Measurements from ENCODE around the gene AIP.

AIP gene

GRCh38 chr11:67514116-67514515, 31.3 kb downstream of the AIP start:
- Histone ChIP-seq H3K36me3 (ENCODE audit: control insufficient read depth, insufficient read depth, low read length) (no peaks in the 10 kb centered on the region), H3K4me2 (ENCODE audit: low read length) (no peak overlapping the region), H2AFZ (no peak overlapping the region), H3K9ac (no peak overlapping the region), H3K27ac (no peak overlapping the region), H3K4me3 (ENCODE audit: low read depth, low read length) (no peak overlapping the region), H3K4me1 (no peaks in the 10 kb centered on the region), H3K27me3 (ENCODE audit: control insufficient read depth, insufficient read depth, low read length) (no peaks in the 10 kb centered on the region), H3K79me2 (no peaks in the 10 kb centered on the region), H3K9me3 (ENCODE audit: control insufficient read depth, low read length) (no peaks in the 10 kb centered on the region)
- TF ChIP-seq CTCF (IDR thresholded peaks at IDR 0.05): no peak

- Histone ChIP-seq H3K79me2 (no peaks in the 10 kb centered on the region), H2AFZ (no peak overlapping the region), H3K36me3 (ENCODE audit: control insufficient read depth, insufficient read depth, low read length) (no peaks in the 10 kb centered on the region), H3K4me3 (ENCODE audit: low read depth, low read length) (no peak overlapping the region), H3K27ac (no peak overlapping the region), H3K9me3 (ENCODE audit: control insufficient read depth, low read length) (no peaks in the 10 kb centered on the region), H3K27me3 (ENCODE audit: control insufficient read depth, insufficient read depth, low read length) (no peaks in the 10 kb centered on the region), H3K4me2 (ENCODE audit: low read length) (no peak overlapping the region), H3K9ac (no peak overlapping the region), H3K4me1 (no peaks in the 10 kb centered on the region)
- no peak for TF ChIP-seq CTCF (IDR thresholded peaks at IDR 0.05)
These were observed 34.0 kb downstream of the AIP start for GRCh38 chr11:67516806-67517205.

DNA sequence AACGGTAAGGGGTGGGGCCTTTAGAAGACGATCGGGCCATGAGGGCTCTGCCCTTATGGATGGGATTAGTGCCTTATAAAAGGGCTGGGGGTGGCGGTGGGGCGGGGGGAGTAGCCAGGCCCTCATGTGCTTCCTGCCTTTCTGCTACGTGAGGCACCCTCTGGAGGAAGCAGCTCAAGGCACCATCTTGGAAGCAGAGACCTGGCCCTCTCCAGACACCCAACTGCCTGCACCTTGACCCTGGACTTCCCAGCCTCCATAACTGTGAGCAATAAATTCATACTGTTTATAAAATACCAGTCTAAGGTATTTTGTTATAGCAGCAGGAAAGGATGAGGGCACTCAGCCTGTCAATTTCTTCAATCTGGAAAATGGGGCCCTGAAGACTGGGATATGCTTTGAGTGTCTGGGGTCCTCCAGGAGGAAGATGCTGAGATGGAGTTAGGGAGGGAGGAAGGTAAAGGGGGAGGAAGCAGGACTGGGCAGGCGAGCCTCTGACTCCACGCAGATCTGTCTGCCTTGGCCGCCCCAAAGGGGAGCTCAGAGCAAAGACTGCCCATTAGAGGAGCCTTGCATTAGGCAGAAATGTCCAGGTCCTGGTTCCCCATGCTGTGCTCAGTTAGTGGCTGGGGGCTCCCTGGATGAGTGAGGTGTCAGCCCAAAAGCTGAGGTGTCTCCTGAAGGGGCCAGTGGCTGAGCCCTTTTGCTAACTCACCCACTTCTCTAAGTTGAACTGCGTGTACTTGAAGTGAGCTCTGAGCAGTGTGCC, 35.1 kb downstream of the AIP start:
- no peaks in the 10 kb centered on the region for H3K27me3 ChIP-seq (ENCODE audit: control insufficient read depth, insufficient read depth, low read length)
- H3K36me3 ChIP-seq (ENCODE audit: control insufficient read depth, insufficient read depth, low read length): no peaks in the 10 kb centered on the region
- H3K79me2 ChIP-seq: no peaks in the 10 kb centered on the region
- H3K27ac ChIP-seq: no peak overlapping the region
- no peak overlapping the region for H3K4me3 ChIP-seq (ENCODE audit: low read depth, low read length)
- no peak overlapping the region for H3K9ac ChIP-seq
- no peaks in the 10 kb centered on the region for H3K4me1 ChIP-seq
- no peak for TF ChIP-seq CTCF (IDR thresholded peaks at IDR 0.05)
- no peak overlapping the region for H2AFZ ChIP-seq
- H3K9me3 ChIP-seq (ENCODE audit: control insufficient read depth, low read length): no peaks in the 10 kb centered on the region
- no peak overlapping the region for H3K4me2 ChIP-seq (ENCODE audit: low read length)

- H3K27me3 ChIP-seq (ENCODE audit: control insufficient read depth, insufficient read depth, low read length): no peaks in the 10 kb centered on the region
These were observed 36.9 kb downstream of the AIP start for GRCh38 chr11:67519726-67520125.

More at GRCh38 chr11:67519726-67520125, 36.9 kb downstream of the AIP start:
- H3K4me2 ChIP-seq (ENCODE audit: low read length): no peak overlapping the region
- no peaks in the 10 kb centered on the region for H3K9me3 ChIP-seq (ENCODE audit: control insufficient read depth, low read length)
- H3K4me3 ChIP-seq (ENCODE audit: low read depth, low read length): no peak overlapping the region
- H3K36me3 ChIP-seq (ENCODE audit: control insufficient read depth, insufficient read depth, low read length): no peaks in the 10 kb centered on the region
- no peak for TF ChIP-seq CTCF (IDR thresholded peaks at IDR 0.05)
- no peak overlapping the region for H3K27ac ChIP-seq
- no peak overlapping the region for H2AFZ ChIP-seq
- H3K9ac ChIP-seq: no peak overlapping the region
- H3K79me2 ChIP-seq: no peaks in the 10 kb centered on the region
- H3K4me1 ChIP-seq: no peaks in the 10 kb centered on the region
